ENCODE data around the gene FAM47E. TPM values are rescaled to one million over a fixed set of nuclear protein-coding genes. Genes with fewer than 3 reads are reported as not detected.
A peak's percentile ranks its signal among the peaks of the same experiment; 100 is the strongest.

FAM47E gene
- 1 to 10 TPM in 9 of 10 donors, under 1 TPM in 1; 0.52 to 3.4 (median 1.7) TPM for polyA plus RNA-seq (ENCODE audit: insufficient read length in 10 of 10)
- long read RNA-seq, donor 1: 0 reads
- long read RNA-seq, donor 2: 0 reads
- long read RNA-seq, donor 3: 0 reads
- long read RNA-seq, donor 4: 0 reads
- long read RNA-seq, donor 5: 0 reads
- long read RNA-seq, donor 6: 0 reads
- long read RNA-seq, donor 7: 0 reads
- long read RNA-seq, donor 8: 0 reads
- long read RNA-seq, donor 9: 0 reads

- peak; percentile 16 to 77 (median 55) for DNase-seq
Observed at GRCh38 chr4:76251441-76252270, at the start of gene FAM47E. Gene FAM47E, plus strand, starts transcription at chr4:76251721. Its CDS starts 26 bp downstream, at chr4:76251747.

- DNase-seq: peak in 2 of 3 donors; percentile 48 to 59
Observed at GRCh38 chr4:76203541-76203940, 48.0 kb upstream of the FAM47E start.

- DNase-seq: no peak
Observed at GRCh38 chr4:76204936-76205335, 46.6 kb upstream of the FAM47E start.

GRCh38 chr4:76205476-76205875, 46.0 kb upstream of the FAM47E start:
- no peak for DNase-seq

- no peak for DNase-seq
Observed at GRCh38 chr4:76206222-76206942, 45.1 kb upstream of the FAM47E start.

GRCh38 chr4:76207549-76207948, 44.0 kb upstream of the FAM47E start:
- no peak for DNase-seq

- DNase-seq: peak; percentile 74 to 82 (median 77)
Observed at GRCh38 chr4:76208005-76208765, 43.3 kb upstream of the FAM47E start.

GRCh38 chr4:76209881-76210280, 41.6 kb upstream of the FAM47E start:
- DNase-seq: no peak

- DNase-seq: no peak
Observed at GRCh38 chr4:76210452-76210851, 41.1 kb upstream of the FAM47E start.

- DNase-seq: no peak
Observed at GRCh38 chr4:76211769-76212708, 39.5 kb upstream of the FAM47E start.

GRCh38 chr4:76212851-76213414, 38.6 kb upstream of the FAM47E start:
- DNase-seq: no peak

GRCh38 chr4:76213415-76214176, 37.9 kb upstream of the FAM47E start, which contains the start of gene SCARB2:
Gene SCARB2, minus strand, starts transcription at chr4:76213824. Its CDS starts 281 bp downstream, at chr4:76213543.
- DNase-seq: peak; percentile 87 to 97 (median 89)

- no peak for DNase-seq
Observed at GRCh38 chr4:76214177-76214675, 37.3 kb upstream of the FAM47E start.

- no peak for DNase-seq
Observed at GRCh38 chr4:76215077-76215476, 36.4 kb upstream of the FAM47E start.

GRCh38 chr4:76216524-76216923, 35.0 kb upstream of the FAM47E start:
- DNase-seq: no peak

GRCh38 chr4:76216975-76217814, 34.3 kb upstream of the FAM47E start:
- DNase-seq: no peak

GRCh38 chr4:76219299-76220055, 32.0 kb upstream of the FAM47E start:
- DNase-seq: no peak

All from muscle of back (tissue), 13 donors.